Epithelial cell of esophagus (primary cell): ENCODE measurements around the gene PHETA1.

ENCODE experiments used
- DNase-seq: peaks from one replicate; pipeline ENCODE4 v3.0.0; 2010; ENCODE audit warnings: low read depth
- H3K4me3 ChIP-seq: 2 replicates; pipeline ENCODE4 v1.5.1; 2011; ENCODE audit warnings: mild to moderate bottlenecking, low read length, control low read depth
- TF ChIP-seq, protein P1 (sequence below): IDR thresholded peaks from 2 replicates; pipeline ENCODE4 v1.5.1; 2011; ENCODE audit warnings: low read depth, mild to moderate bottlenecking, low read length, control low read depth, inconsistent platforms; ENCODE audit not compliant: insufficient read depth; ENCODE audit errors: missing control alignments

PHETA1 gene

DNA sequence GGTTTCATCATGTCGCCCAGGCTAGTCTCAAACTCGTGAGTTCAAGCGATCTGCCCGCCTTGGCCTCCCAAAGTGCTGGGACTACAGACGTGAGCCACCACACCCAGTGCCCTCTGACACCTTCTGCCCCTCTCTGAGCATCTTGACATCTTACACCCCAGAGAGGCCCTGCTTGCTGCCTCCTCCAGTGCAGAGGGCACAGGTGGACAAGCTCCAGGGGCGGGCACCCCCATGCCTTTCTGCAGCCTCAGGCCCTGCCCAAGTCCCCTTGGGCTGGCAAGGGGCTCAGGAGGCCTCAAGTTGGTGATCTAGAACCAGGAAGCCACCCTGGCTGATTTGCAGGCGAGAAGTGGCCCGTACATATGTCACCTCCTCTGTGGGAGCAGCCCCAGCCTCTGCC is 25.6 kb upstream of the PHETA1 start:
- DNase-seq: no peak
- TF ChIP-seq, protein P1, sequence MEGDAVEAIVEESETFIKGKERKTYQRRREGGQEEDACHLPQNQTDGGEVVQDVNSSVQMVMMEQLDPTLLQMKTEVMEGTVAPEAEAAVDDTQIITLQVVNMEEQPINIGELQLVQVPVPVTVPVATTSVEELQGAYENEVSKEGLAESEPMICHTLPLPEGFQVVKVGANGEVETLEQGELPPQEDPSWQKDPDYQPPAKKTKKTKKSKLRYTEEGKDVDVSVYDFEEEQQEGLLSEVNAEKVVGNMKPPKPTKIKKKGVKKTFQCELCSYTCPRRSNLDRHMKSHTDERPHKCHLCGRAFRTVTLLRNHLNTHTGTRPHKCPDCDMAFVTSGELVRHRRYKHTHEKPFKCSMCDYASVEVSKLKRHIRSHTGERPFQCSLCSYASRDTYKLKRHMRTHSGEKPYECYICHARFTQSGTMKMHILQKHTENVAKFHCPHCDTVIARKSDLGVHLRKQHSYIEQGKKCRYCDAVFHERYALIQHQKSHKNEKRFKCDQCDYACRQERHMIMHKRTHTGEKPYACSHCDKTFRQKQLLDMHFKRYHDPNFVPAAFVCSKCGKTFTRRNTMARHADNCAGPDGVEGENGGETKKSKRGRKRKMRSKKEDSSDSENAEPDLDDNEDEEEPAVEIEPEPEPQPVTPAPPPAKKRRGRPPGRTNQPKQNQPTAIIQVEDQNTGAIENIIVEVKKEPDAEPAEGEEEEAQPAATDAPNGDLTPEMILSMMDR: no peak
- H3K4me3 ChIP-seq: no peak overlapping the region

DNA sequence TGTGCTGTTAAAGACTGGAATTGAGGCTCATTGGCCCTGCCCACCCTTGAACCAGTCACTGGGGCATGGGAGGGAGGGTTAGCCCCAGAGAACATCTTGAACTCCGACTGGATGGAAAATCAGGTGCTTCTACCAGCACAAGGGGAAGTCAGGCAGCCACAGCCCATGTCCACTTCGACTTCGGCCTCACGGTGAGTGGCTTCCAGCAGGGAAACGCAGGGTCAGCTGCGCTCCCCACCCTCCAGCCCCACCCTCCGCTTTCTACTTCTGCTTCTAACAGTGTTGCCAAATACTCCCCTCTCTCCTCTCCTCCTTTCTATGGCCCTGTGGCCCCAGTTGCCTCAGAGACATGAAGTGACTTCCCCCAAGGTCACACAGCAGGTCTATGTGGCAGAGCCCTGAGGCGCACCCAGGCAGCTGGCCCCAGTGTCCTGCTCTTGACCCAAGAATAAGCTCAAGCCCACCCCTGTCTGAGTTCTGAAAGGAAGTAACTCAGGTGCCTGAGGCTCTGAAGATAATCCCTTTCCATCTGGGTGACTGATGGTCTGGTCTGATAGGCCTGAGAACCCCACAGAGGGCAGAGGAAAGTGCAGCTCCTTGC is 24.9 kb upstream of the PHETA1 start:
- no peak for DNase-seq
- TF ChIP-seq, protein P1: no peak
- no peak overlapping the region for H3K4me3 ChIP-seq

DNA sequence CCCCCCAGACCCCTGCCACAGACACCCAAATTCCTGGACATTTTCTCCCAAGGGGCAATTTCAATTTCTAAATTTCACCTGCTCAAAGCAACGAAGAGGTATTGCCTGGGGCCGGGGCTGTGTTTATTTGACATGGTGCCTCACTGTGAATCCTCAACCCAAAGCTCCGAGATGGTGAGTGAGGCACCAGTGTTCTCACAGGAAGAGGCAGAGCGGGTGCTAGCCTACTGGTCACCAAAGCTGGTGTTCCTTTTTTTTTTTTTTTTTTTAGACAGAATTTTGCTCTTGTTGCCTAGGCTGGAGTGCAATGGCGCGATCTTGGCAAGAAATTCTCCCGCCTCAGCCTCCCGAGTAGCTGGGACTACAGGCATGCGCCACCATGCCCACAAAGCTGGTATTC is 22.0 kb upstream of the PHETA1 start:
- TF ChIP-seq, protein P1: no peak
- no peak overlapping the region for H3K4me3 ChIP-seq
- DNase-seq: no peak

DNA sequence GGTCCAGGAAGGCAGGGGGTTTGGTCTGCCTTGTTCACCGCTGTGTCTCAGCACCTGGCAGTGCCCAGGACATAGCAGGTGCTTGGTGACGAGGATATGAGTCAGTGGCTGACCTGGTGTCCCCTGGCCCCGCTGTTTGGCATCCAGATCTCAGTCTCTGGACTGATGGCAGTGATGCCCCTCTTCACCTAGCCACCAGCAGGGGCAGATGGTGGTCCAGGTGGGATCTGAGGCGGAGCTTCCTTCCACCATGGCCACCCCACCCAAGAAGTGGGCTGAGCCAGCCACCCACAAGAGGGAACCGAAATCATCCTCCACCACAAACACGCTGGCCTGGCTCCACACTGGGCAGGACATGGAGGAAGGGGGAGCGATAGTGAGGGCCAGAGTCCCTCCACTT is 20.7 kb upstream of the PHETA1 start:
- DNase-seq: no peak
- no peak overlapping the region for H3K4me3 ChIP-seq
- TF ChIP-seq, protein P1: no peak

DNA sequence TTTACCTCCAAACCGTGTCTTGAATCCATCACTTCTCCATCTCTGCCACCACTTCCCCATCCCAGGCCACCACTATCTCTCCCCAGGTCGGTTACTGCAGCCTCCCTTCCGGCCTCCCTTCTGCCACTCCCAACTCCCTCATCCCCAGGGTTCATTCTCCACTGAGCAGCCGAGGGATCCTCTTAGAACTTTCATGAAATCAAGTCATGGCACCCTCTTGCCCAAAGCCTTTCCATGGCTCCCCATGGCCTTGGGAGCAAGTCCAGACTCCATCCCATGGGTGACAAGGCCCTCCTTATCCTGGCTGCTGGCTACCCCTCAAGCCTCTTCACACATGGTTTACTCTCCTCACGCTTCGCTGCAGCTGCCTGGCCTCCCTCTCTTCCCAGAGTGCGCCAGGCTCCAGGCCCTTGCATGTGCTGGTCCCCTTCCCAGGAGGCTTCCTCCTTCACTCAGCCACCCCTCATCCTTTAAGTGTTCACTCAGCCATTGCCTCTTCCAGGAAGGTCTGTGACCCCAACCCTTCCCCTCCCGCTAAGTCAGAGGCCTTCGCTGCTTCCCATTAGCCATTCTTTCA is 18.9 kb upstream of the PHETA1 start:
- no peak overlapping the region for H3K4me3 ChIP-seq
- TF ChIP-seq, protein P1: no peak
- no peak for DNase-seq

DNA sequence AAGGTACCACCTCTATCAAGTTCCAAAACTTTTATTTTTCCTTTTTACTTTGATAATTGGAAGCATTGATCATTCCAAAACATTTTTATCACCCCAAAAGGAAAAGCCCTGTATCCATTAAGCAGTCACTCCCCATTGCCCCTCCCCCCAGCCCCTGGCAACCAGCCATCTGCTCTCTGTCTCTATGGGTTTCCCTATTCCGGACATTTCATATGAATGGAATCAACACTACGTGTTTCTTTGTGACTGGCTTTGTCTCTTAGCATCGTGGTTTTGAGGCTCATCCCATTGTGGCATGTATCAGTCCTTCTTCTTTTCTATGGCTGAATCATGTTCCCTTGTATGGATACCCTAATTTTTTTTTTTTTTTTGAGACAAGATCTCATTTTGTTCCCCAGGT is 18.0 kb upstream of the PHETA1 start:
- DNase-seq: no peak
- no peak overlapping the region for H3K4me3 ChIP-seq
- TF ChIP-seq, protein P1: no peak

DNA sequence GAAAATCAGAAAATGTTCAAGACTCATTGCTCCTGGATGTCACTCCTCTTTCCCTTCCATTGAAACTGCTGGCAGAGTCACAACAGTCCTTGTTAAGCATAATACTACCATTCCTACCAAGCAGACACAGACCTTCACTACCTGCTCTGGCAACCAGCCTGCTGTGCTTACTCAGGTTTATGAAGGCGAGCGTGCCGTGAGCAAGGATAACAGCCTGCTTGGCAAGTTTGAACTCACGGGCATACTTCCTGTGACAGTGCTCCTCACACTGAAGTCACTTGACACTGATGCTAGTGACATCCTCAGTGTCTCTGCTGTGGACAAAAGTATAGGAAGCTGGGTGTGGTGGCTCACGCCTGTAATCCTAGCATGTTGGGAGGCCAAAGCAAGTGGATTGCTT is 15.7 kb upstream of the PHETA1 start:
- H3K4me3 ChIP-seq: no peak overlapping the region
- peak; percentile 70 for DNase-seq
- TF ChIP-seq, protein P1: no peak
